ENCODE results near the gene DPH3. TPM values are rescaled to one million over a fixed set of nuclear protein-coding genes. Genes with fewer than 3 reads are reported as not detected.

DPH3 gene
- total RNA-seq, 4 donors from 2014 or later, result 17.8 to 33.8 (median 24.3) TPM

- Histone ChIP-seq H3K4me3 (no peak overlapping the region), H3K36me3 (peaks cover 0 to 42% (median 0%) of the 10 kb centered on the region in 3 donors), H3K9me3 (no peaks in the 10 kb centered on the region), H3K27me3 (no peaks in the 10 kb centered on the region), H3K4me1 (peaks cover 0 to 8% (median 0%) of the 10 kb centered on the region in 4 donors), H3K27ac (peak overlapping the region in 2 of 4 donors; percentile 7 to 21)
- TF ChIP-seq POLR2A (IDR thresholded peaks at IDR 0.05), result no peak
- no peak for TF ChIP-seq CTCF (IDR thresholded peaks at IDR 0.05)
- DNase-seq, result no peak
These were observed 34.1 kb upstream of the DPH3 start for GRCh38 chr3:16298891-16299290.

DNA sequence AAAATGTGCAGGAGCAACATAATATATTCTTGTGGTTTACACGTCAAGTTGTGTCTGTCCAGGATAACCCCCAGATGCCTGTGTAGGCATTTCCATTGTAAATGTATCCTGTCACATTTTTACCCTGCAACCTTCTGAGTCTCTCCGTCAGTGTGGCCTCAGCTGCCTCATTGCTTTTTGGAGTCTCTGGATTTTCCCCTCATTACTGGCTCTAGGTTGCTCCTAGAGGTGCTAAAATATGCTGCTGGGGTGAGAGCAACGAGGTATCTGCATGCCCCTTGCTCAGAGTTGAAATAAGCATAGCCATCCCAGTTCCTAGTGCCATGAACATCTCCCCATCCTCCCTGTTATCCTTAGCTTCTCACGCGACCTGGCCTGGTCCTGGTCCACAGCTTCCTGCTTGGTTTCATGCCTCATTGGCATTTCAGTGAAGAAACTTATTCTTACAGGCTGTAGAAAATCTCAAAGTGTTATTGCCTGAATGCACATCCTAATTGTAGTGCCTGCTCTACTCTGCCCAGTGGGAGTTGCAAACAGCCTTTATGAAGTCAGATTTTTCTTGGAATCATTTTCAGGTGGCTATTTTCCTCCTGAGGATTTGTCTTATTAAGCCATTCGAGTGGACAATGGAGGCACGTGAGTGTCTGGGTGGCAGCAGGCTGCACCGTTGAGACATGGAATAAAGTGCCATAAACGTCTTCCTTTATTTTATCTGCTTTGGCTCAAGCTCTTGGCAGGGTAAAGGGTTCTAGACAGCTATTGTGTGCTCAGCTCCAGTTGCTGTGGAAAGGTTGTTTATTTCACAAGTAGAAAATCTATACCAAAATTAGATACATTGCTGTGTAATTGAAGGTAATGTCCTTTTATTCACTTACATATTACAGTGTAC is 33.5 kb upstream of the DPH3 start:
- peak overlapping the region in 2 of 4 donors; percentile 7 to 14 for H3K27ac ChIP-seq
- H3K4me3 ChIP-seq, result no peak overlapping the region
- no peak for DNase-seq
- TF ChIP-seq POLR2A (IDR thresholded peaks at IDR 0.05), result no peak
- no peak for TF ChIP-seq CTCF (IDR thresholded peaks at IDR 0.05)
- H3K36me3 ChIP-seq, result peaks cover 0 to 39% (median 0%) of the 10 kb centered on the region in 3 donors
- peaks cover 0 to 8% (median 0%) of the 10 kb centered on the region in 4 donors for H3K4me1 ChIP-seq
- no peaks in the 10 kb centered on the region for H3K27me3 ChIP-seq
- no peaks in the 10 kb centered on the region for H3K9me3 ChIP-seq

DNA sequence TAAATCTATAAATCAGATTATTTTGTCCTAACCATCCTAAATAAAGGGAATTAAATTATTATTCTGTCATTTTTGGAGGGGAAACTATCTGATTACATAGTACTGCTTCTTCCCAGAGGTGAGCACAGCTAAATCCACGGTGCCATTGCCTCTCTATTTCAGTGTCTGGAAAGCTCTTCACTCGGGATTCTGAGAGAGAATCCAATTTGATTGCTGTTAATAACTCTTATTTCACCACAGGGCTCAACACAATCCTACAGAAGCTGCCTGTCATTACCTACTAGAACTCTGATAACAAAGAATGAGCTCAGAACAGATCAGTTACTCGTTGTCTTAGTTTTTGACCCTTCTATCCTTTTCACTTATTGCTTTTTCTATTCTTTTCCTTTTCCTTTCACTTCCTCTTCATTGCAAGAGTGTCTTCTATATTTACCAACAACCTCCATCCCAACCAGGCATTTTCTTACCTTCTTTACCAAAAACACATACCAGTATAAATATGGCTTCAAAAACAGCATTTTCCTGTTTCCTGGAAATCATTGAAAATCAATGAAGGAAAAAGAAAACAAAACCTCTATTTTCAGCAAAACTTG is 30.7 kb upstream of the DPH3 start:
- no peak for TF ChIP-seq CTCF (IDR thresholded peaks at IDR 0.05)
- TF ChIP-seq POLR2A (IDR thresholded peaks at IDR 0.05), result no peak
- no peak overlapping the region for H3K4me3 ChIP-seq
- H3K4me1 ChIP-seq, result peaks cover 0 to 1% (median 0%) of the 10 kb centered on the region in 4 donors
- H3K36me3 ChIP-seq, result peaks cover 0 to 20% (median 0%) of the 10 kb centered on the region in 3 donors
- DNase-seq, result no peak
- no peaks in the 10 kb centered on the region for H3K9me3 ChIP-seq
- no peak overlapping the region for H3K27ac ChIP-seq
- H3K27me3 ChIP-seq, result no peaks in the 10 kb centered on the region

GRCh38 chr3:16294844-16295243 is 30.1 kb upstream of the DPH3 start:
- no peak for DNase-seq
- no peak overlapping the region for H3K27ac ChIP-seq
- no peaks in the 10 kb centered on the region for H3K27me3 ChIP-seq
- H3K4me1 ChIP-seq, result no peaks in the 10 kb centered on the region
- H3K4me3 ChIP-seq, result no peak overlapping the region
- H3K9me3 ChIP-seq, result no peaks in the 10 kb centered on the region
- no peak for TF ChIP-seq CTCF (IDR thresholded peaks at IDR 0.05)
- no peak for TF ChIP-seq POLR2A (IDR thresholded peaks at IDR 0.05)
- H3K36me3 ChIP-seq, result peaks cover 0 to 20% (median 0%) of the 10 kb centered on the region in 3 donors

DNA sequence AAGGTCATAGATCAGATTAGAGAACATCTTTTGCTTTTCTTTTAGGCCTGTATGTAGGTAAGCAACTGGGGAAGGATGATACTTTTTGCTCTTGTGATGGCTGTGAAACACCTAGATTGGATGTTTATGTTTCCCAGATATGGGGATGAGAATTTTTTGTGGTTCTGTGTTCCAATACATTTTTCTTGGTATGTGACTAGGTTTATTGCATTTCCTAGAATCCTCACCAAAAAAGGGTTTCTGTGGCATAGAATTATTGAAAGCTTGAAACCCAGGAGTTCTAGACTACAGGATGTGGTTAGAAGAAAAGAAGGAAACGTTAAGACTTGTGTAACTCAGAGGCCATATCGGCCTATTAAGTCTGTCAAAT is 26.1 kb upstream of the DPH3 start:
- no peak overlapping the region for H3K4me3 ChIP-seq
- no peaks in the 10 kb centered on the region for H3K27me3 ChIP-seq
- DNase-seq, result no peak
- H3K4me1 ChIP-seq, result no peaks in the 10 kb centered on the region
- TF ChIP-seq POLR2A (IDR thresholded peaks at IDR 0.05) (no peak), CTCF (IDR thresholded peaks at IDR 0.05) (no peak)
- H3K27ac ChIP-seq, result peak overlapping the region in 1 of 4 donors; percentile 55
- H3K9me3 ChIP-seq, result no peaks in the 10 kb centered on the region
- peaks cover 0 to 28% (median 0%) of the 10 kb centered on the region in 3 donors for H3K36me3 ChIP-seq
